ENCODE measurements around the gene PRAF2. TPM values are rescaled to one million over a fixed set of nuclear protein-coding genes. Genes with fewer than 3 reads are reported as not detected.

PRAF2 gene
- total and polyA plus RNA-seq, 4 donors: 7.3 to 128 (median 69.0) TPM

DNA sequence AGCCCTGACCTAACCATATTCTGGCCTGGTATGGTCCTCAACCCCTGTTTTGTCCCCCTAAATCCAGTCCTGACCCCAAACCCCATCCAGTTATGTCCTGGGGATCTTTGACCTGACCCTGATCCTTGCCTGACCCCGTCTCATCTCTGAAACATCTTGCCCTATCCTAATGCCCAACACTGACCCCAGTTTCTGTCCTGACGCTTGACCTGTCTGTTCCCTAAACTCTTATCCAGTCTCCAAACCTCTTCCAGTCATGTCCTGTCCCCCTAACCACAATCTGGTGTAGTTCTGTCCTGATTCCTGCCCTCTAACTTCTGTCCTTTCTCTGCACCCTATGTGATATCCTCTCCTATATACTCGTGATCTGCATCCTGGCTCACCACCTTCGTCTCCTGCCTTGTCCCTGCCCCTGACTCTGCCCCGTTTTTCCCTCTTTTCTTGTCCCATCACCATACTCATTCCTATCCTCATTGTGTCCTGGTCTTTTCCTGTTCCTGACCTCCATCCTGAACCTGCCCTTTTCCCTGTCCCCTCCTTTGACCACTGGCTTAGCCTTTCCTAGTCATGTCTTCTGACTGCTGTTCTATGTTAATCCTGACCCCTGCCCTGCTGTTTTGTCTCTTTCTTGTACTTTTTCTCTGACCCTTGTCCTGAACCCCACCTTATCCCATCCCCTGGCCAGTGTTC is 19.6 kb downstream of the PRAF2 start:
- Histone ChIP-seq H3K4me3 (ENCODE audit: low read depth, low read length) (peak overlapping the region; percentile 47), H3K4me1 (ENCODE audit: control insufficient read depth, insufficient read depth, low read length) (peaks cover 10% of the 10 kb centered on the region), H3K36me3 (ENCODE audit: control insufficient read depth, insufficient read depth, low read length) (peaks cover 4% of the 10 kb centered on the region), H3K27ac (ENCODE audit: low read depth, low read length) (no peak overlapping the region), H3K27me3 (ENCODE audit: control insufficient read depth, insufficient read depth, low read length) (no peaks in the 10 kb centered on the region), H3K9me3 (ENCODE audit: control insufficient read depth, insufficient read depth, low read length) (no peaks in the 10 kb centered on the region)
- DNase-seq (ENCODE audit: low read depth in 4 of 6, low spot score in 6 of 6): no peak
- 70% methylated on average over 5 of the region's 5 CpGs for WGBS (ENCODE audit: insufficient coverage)

DNA sequence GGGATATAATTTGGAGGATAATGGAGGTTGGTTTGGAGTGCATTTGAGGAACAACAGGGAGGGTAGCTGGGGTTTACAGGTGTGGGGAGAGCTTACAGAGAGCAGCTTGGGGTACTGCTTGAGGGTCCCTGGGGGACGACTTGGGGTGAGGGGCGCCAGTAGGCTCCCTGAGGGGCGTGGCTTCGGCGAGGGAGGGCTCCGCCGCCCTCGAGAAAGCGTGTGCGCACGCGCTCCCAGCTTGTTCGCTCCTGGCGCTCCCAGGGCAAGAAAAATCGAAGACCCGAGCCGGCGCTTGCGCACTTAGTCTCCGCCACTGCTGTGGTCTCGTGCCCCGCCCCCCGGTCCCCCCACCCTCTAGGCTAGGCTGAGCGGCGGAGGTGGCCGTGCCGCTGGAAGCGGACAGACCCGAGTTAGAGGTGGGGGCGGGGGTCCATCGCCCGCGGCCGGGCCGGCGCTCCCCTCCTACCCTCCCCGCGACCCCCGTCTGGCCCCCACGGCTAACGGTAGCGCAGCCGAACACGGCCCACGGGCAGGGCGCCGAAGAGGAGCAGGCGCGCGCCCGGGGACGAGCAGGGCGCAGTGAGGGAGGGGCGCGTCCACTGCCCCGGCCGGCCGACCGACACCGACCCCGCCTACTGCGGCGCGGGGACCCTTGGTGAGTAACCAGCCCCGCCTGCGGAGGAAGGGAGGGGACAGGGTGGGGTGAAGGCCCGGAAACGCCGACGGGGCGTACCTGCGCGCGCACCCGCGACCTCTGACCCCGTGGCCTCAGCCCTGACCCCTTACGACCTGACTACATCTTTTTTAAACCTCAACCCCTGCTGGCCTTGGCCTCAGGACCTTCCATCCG is 20.4 kb downstream of the PRAF2 start:
- Histone ChIP-seq H3K36me3 (ENCODE audit: control insufficient read depth, insufficient read depth, low read length) (peaks cover 4% of the 10 kb centered on the region), H3K9me3 (ENCODE audit: control insufficient read depth, insufficient read depth, low read length) (no peaks in the 10 kb centered on the region), H3K27ac (ENCODE audit: low read depth, low read length) (peak overlapping the region; percentile 47), H3K4me3 (ENCODE audit: low read depth, low read length) (peak overlapping the region; percentile 47), H3K4me1 (ENCODE audit: control insufficient read depth, insufficient read depth, low read length) (peaks cover 10% of the 10 kb centered on the region), H3K27me3 (ENCODE audit: control insufficient read depth, insufficient read depth, low read length) (no peaks in the 10 kb centered on the region)
- DNase-seq (ENCODE audit: low read depth in 4 of 6, low spot score in 6 of 6): peak in 5 of 6 donors; percentile 55 to 96 (median 74)
- 29% methylated on average over 71 of the region's 79 CpGs for WGBS (ENCODE audit: insufficient coverage)

DNA sequence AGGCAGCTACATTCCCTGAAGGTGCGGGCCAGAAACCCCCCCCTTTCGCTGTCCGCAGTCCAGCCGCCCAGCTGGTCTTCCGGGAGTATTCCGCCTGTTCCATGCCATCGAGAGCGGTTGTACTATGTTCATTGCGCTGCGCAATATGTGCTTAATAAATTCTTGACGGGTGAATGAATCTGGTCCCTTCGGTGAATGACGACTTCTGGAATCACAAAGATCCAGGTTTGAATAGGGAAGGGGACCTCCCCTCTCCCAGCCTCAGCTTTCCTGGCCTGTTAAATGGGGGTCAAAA is 29.9 kb downstream of the PRAF2 start:
- 34% methylated on average over 10 of the region's 13 CpGs for WGBS (ENCODE audit: insufficient coverage)
- Histone ChIP-seq H3K27ac (ENCODE audit: low read depth, low read length) (peak overlapping the region; percentile 73), H3K4me3 (ENCODE audit: low read depth, low read length) (peak overlapping the region; percentile 33), H3K36me3 (ENCODE audit: control insufficient read depth, insufficient read depth, low read length) (peaks cover 9% of the 10 kb centered on the region), H3K9me3 (ENCODE audit: control insufficient read depth, insufficient read depth, low read length) (no peaks in the 10 kb centered on the region), H3K27me3 (ENCODE audit: control insufficient read depth, insufficient read depth, low read length) (no peaks in the 10 kb centered on the region), H3K4me1 (ENCODE audit: control insufficient read depth, insufficient read depth, low read length) (peaks cover 16% of the 10 kb centered on the region)
- no peak for DNase-seq (ENCODE audit: low read depth in 4 of 6, low spot score in 6 of 6)

DNA sequence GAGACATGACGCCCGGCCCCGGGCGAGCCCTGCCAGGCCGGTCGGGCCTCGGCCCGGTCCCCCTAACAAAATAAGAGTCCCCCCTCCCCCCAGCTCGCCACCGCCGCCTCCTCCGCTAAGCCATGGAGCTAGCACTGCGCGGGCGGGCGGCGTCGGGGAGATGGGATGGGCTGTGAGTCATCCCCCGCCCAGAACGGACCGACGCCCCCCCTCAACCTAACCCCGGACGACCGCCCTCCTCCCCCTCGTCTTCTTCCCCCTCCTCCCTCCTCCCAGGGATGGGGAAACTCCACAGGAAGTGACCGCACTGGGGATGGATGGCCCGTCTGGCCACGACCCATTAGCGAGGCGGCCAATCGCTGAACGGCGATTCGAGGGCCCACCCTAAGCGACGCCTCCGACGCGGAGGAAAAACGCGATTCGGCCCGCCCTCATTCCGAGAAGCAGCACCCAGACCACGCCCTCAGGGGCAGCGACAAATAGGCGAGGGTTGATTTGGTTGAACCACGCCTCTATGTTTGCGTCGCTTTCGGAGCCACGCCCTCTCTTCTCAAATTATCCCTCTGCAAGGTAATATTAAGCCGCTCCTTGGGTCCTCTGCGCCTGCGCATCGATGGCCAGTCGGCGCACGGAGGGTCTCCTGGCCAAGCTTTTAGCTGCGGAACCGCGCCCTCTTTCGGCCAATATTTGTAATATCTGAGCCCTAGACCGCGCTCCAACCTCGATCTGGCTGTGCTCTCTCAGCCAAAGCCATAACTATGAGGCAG is 30.4 kb downstream of the PRAF2 start, which contains the start of gene TFE3:
Gene TFE3, minus strand, starts transcription at position 138 of the 767 bp plus-strand sequence. Its CDS starts 131 bp downstream, at position 7.
- H3K36me3 ChIP-seq (ENCODE audit: control insufficient read depth, insufficient read depth, low read length): peaks cover 15% of the 10 kb centered on the region
- no peaks in the 10 kb centered on the region for H3K27me3 ChIP-seq (ENCODE audit: control insufficient read depth, insufficient read depth, low read length)
- WGBS (ENCODE audit: insufficient coverage): 26% methylated on average over 48 of the region's 67 CpGs
- peak; percentile 83 to 99 (median 93) for DNase-seq (ENCODE audit: low read depth in 4 of 6, low spot score in 6 of 6)
- H3K4me1 ChIP-seq (ENCODE audit: control insufficient read depth, insufficient read depth, low read length): peaks cover 16% of the 10 kb centered on the region
- H3K27ac ChIP-seq (ENCODE audit: low read depth, low read length): peak within 1 kb of the TSS; percentile 73
- no peaks in the 10 kb centered on the region for H3K9me3 ChIP-seq (ENCODE audit: control insufficient read depth, insufficient read depth, low read length)
- peak within 1 kb of the TSS; percentile 34 for H3K4me3 ChIP-seq (ENCODE audit: low read depth, low read length)

DNA sequence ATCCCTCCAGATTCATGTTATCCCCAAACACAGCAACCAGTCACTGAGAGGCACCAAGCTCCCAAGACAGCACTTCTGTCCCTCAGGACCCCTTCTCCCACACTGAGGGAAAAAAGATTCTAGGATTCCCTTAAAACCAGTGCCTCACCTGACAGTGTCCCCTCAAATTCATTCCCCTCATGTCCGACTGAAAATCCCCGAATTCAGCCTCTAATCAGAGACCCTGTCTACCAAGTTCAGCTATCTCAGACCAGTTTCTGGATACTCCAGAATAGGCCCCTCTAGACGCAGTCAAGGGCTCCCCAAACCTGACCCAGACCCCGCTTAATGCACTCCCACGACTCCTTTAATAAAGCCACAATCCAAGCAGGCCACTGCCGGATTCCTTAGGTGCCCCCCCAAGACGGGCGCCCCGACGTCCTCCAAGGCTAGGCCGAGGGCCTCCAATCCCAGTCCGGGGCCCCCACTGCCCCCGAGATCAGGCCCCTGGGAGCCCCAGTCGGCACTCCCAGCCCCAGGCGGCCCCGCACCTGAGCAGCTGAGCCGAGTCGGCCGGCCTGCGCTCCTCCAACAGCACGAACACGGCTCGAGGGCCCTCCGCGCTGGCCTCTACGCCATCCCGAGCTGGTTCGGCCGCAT is 31.1 kb downstream of the PRAF2 start:
- Histone ChIP-seq H3K27ac (ENCODE audit: low read depth, low read length) (peak overlapping the region; percentile 59), H3K9me3 (ENCODE audit: control insufficient read depth, insufficient read depth, low read length) (no peaks in the 10 kb centered on the region), H3K27me3 (ENCODE audit: control insufficient read depth, insufficient read depth, low read length) (no peaks in the 10 kb centered on the region), H3K4me3 (ENCODE audit: low read depth, low read length) (peak overlapping the region; percentile 34), H3K4me1 (ENCODE audit: control insufficient read depth, insufficient read depth, low read length) (peaks cover 16% of the 10 kb centered on the region), H3K36me3 (ENCODE audit: control insufficient read depth, insufficient read depth, low read length) (peaks cover 21% of the 10 kb centered on the region)
- WGBS (ENCODE audit: insufficient coverage): 27% methylated on average over 29 of the region's 29 CpGs
- DNase-seq (ENCODE audit: low read depth in 4 of 6, low spot score in 6 of 6): peak in 2 of 6 donors; percentile 1 to 10

DNA sequence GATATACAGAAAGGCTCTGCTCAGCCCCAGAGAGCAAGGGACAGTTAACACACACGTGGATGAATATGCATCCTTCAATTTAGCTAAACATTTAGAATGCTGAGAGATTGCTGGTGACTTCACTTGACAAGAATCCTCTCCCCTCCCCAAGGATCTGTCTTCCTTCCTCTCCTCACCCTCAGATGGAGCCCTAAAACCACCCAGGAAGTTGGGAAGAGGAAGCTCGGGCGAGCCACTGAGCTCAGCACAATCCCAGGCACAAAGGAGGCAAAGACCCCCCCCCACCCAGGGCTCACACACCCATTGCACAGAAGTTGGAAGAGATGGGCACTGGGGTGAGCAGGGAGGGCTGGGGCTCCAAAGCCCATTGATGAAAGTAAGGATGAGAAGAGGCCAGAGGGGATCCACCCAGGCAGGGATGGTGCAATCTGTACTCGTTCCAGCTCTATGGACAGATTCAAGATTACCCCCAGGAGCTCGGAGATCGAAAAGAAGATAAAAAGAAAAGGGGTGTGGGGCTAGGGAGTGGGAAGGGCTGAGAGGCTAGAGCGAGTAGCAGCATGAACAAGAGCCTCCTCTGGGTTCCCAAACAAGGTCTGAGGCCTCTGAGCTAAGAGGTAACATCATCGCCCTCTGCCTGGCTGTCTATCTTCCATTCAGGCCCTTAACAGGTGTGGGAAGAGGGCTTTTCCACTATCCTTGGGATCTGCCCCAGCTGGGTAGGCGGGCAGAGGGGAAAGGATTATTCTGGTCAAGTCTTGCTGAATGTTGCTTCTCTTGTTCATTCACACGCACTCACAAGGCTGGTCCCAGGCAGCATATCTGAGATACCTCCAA is 31.8 kb downstream of the PRAF2 start:
- 25% methylated on average over 5 of the region's 10 CpGs for WGBS (ENCODE audit: insufficient coverage)
- Histone ChIP-seq H3K27ac (ENCODE audit: low read depth, low read length) (peak overlapping the region; percentile 59), H3K36me3 (ENCODE audit: control insufficient read depth, insufficient read depth, low read length) (peaks cover 28% of the 10 kb centered on the region), H3K9me3 (ENCODE audit: control insufficient read depth, insufficient read depth, low read length) (no peaks in the 10 kb centered on the region), H3K4me1 (ENCODE audit: control insufficient read depth, insufficient read depth, low read length) (peaks cover 16% of the 10 kb centered on the region), H3K4me3 (ENCODE audit: low read depth, low read length) (peak overlapping the region; percentile 34), H3K27me3 (ENCODE audit: control insufficient read depth, insufficient read depth, low read length) (no peaks in the 10 kb centered on the region)
- peak in 1 of 6 donors; percentile 9 for DNase-seq (ENCODE audit: low read depth in 4 of 6, low spot score in 6 of 6)

DNA sequence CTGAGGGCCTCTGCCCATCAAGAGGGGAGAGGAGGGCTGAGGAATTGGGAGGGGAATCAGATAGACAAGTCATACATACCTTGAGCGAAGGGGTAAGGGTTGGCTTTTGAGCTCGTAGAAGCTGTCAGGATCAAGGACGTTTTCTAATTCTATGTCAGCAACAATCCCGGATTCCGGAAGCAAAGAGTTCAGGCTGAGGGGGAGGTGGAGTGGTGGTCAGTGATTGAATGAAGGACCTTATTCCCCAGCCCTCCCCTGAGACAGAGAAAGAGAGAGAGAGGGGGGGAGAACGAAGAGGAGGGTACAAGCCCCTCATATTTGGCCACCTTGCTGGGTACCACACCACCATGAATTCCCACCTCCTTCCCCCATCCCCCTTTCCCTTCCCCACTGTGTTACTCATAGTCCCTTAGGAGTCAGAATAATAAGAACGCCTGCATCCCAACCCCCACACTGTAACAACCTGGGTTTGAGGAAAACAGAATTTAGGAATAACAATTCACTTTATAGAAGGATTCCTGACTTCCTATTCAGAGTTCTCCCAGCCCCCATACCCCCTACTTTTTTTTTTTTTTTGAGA is 33.3 kb downstream of the PRAF2 start:
- no peaks in the 10 kb centered on the region for H3K9me3 ChIP-seq (ENCODE audit: control insufficient read depth, insufficient read depth, low read length)
- no peak overlapping the region for H3K4me3 ChIP-seq (ENCODE audit: low read depth, low read length)
- H3K36me3 ChIP-seq (ENCODE audit: control insufficient read depth, insufficient read depth, low read length): peaks cover 33% of the 10 kb centered on the region
- no peaks in the 10 kb centered on the region for H3K27me3 ChIP-seq (ENCODE audit: control insufficient read depth, insufficient read depth, low read length)
- WGBS (ENCODE audit: insufficient coverage): 50% methylated on average over 5 of the region's 7 CpGs
- H3K27ac ChIP-seq (ENCODE audit: low read depth, low read length): no peak overlapping the region
- DNase-seq (ENCODE audit: low read depth in 4 of 6, low spot score in 6 of 6): no peak
- H3K4me1 ChIP-seq (ENCODE audit: control insufficient read depth, insufficient read depth, low read length): peaks cover 16% of the 10 kb centered on the region

DNA sequence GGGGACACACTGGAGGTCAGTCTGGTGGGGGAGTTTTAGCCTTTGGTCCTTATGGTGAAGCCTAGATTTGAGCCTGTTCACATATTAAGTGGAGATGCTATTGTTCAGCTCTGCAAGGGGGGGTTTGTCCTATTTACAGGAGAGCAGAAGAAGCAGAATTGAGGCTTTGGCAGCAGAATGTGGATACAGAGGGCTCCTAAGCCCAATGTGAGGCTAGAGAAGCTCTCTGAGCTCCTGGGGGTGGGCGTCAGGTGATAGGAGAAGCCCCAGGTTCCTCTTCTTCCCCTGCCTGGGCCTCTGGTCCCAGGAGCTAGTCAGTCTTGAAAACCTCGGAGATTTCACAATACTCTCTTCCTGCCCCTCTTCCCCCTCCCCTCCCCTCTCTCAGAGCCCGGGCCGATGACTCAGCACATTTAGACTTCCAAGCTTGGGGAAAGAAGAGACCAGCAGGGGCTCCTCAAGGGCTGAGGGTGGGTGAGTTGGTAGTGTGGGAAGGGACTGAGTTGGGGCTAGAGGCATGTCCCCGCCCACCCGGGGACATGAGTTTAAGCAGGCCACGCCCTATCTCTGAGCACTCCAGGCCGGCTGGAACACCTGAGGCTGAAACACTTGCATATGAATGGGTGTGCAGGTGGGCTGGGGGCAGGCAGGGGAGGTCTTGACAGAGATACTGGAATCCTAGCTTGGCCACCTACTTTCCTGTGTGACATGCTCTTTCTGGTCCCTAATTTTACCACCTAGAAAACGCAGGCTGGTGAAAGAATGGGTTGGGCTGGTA is 34.0 kb downstream of the PRAF2 start:
- Histone ChIP-seq H3K4me1 (ENCODE audit: control insufficient read depth, insufficient read depth, low read length) (peaks cover 16% of the 10 kb centered on the region), H3K4me3 (ENCODE audit: low read depth, low read length) (no peak overlapping the region), H3K27me3 (ENCODE audit: control insufficient read depth, insufficient read depth, low read length) (no peaks in the 10 kb centered on the region), H3K9me3 (ENCODE audit: control insufficient read depth, insufficient read depth, low read length) (no peaks in the 10 kb centered on the region), H3K36me3 (ENCODE audit: control insufficient read depth, insufficient read depth, low read length) (peaks cover 33% of the 10 kb centered on the region), H3K27ac (ENCODE audit: low read depth, low read length) (no peak overlapping the region)
- peak in 2 of 6 donors; percentile 5 to 59 for DNase-seq (ENCODE audit: low read depth in 4 of 6, low spot score in 6 of 6)
- WGBS (ENCODE audit: insufficient coverage): 44% methylated on average over 6 of the region's 9 CpGs

All from spinal cord (tissue), 10 donors.